ENCODE measurements around the gene ATG2A.
"Not testable (repeated sequence)": the region's sequence is repeated elsewhere in the genome, so short reads cannot be mapped to it uniquely, and the experiment has no call there.

ATG2A gene

GRCh38 chr11:64848826-64849597, 68.0 kb downstream of the ATG2A start:
- DNase-seq (ENCODE audit: low spot score in 2 of 2) (peak; percentile 64 to 70), ATAC-seq (ENCODE audit: low read depth) (peak; percentile 32)
- Mint-ChIP-seq H3K27ac (peak overlapping the region; percentile 80), H3K4me3 (peak overlapping the region; percentile 74), H3K9me3 (no peaks in the 10 kb centered on the region), H3K27me3 (no peaks in the 10 kb centered on the region), H3K4me1 (peaks cover 51% of the 10 kb centered on the region), H3K36me3 (peaks cover 3% of the 10 kb centered on the region)

GRCh38 chr11:64848214-64848825, 68.7 kb downstream of the ATG2A start:
- H3K4me3 Mint-ChIP-seq = peak overlapping the region; percentile 74
- peaks cover 51% of the 10 kb centered on the region for H3K4me1 Mint-ChIP-seq
- H3K36me3 Mint-ChIP-seq = peaks cover 2% of the 10 kb centered on the region
- no peaks in the 10 kb centered on the region for H3K27me3 Mint-ChIP-seq
- DNase-seq (ENCODE audit: low spot score in 2 of 2) = no peak
- H3K27ac Mint-ChIP-seq = peak overlapping the region; percentile 80
- H3K9me3 Mint-ChIP-seq = no peaks in the 10 kb centered on the region
- ATAC-seq (ENCODE audit: low read depth) = no peak

- peak; percentile 88 to 91 for DNase-seq (ENCODE audit: low spot score in 2 of 2)
- peaks cover 43% of the 10 kb centered on the region for H3K4me1 Mint-ChIP-seq
- peak; percentile 17 for ATAC-seq (ENCODE audit: low read depth)
- H3K27ac Mint-ChIP-seq = peak overlapping the region; percentile 15
- H3K4me3 Mint-ChIP-seq = peak overlapping the region; percentile 49
- no peaks in the 10 kb centered on the region for H3K9me3 Mint-ChIP-seq
- no peaks in the 10 kb centered on the region for H3K27me3 Mint-ChIP-seq
- no peaks in the 10 kb centered on the region for H3K36me3 Mint-ChIP-seq
Measured at GRCh38 chr11:64846998-64847666, 69.9 kb downstream of the ATG2A start.

GRCh38 chr11:64845776-64846129, 71.3 kb downstream of the ATG2A start:
- H3K4me1 Mint-ChIP-seq = peaks cover 31% of the 10 kb centered on the region

GRCh38 chr11:64845129-64845775, 71.8 kb downstream of the ATG2A start:
- H3K27ac Mint-ChIP-seq = peak overlapping the region; percentile 71
- ATAC-seq (ENCODE audit: low read depth) (no peak), DNase-seq (ENCODE audit: low spot score in 2 of 2) (no peak)
- no peaks in the 10 kb centered on the region for H3K9me3 Mint-ChIP-seq
- H3K36me3 Mint-ChIP-seq = no peaks in the 10 kb centered on the region
- peak overlapping the region; percentile 71 for H3K4me3 Mint-ChIP-seq
- peaks cover 30% of the 10 kb centered on the region for H3K4me1 Mint-ChIP-seq
- H3K27me3 Mint-ChIP-seq = no peaks in the 10 kb centered on the region

More at GRCh38 chr11:64845776-64846129, 71.3 kb downstream of the ATG2A start:
- Mint-ChIP-seq H3K27ac (peak overlapping the region; percentile 24), H3K4me3 (peak overlapping the region; percentile 71)
- not testable (repeated sequence) for DNase-seq (ENCODE audit: low spot score in 2 of 2); H3K36me3 Mint-ChIP-seq; ATAC-seq (ENCODE audit: low read depth); H3K9me3 Mint-ChIP-seq; H3K27me3 Mint-ChIP-seq
